Parathyroid adenoma (tissue), 2 donors: ENCODE measurements around the gene GALNT18.

Experiments
- H2AFZ ChIP-seq: fragments of 300-600 bp; sonication (generic); one replicate; pipeline ENCODE4 v1.7.0; 2017; ENCODE audit warnings: antibody characterized with exemption, mild to moderate bottlenecking
- H3K27ac ChIP-seq: fragments of 300-600 bp; sonication (generic); one replicate; pipeline ENCODE4 v1.7.0; 2017
- H3K27me3 ChIP-seq: fragments of 300-600 bp; sonication (generic); one replicate; pipeline ENCODE4 v1.7.0; 2017; ENCODE audit warnings: low read length; ENCODE audit not compliant: control insufficient read depth, insufficient read depth
- H3K36me3 ChIP-seq: fragments of 300-600 bp; sonication (generic); one replicate; pipeline ENCODE4 v1.7.0; 2017; ENCODE audit warnings: low read length; ENCODE audit not compliant: control insufficient read depth, insufficient read depth
- H3K4me1 ChIP-seq: fragments of 300-600 bp; sonication (generic); one replicate; pipeline ENCODE4 v1.7.0; 2017; ENCODE audit warnings: control low read depth
- H3K4me2 ChIP-seq: fragments of 300-600 bp; sonication (generic); one replicate; pipeline ENCODE4 v1.7.0; 2017; ENCODE audit warnings: low read length
- H3K4me3 ChIP-seq: fragments of 300-600 bp; sonication (generic); one replicate; pipeline ENCODE4 v1.7.0; 2017; ENCODE audit warnings: low read depth, low read length
- H3K79me2 ChIP-seq: fragments of 300-600 bp; sonication (generic); one replicate; pipeline ENCODE4 v1.7.0; 2017; ENCODE audit warnings: control low read depth
- H3K9ac ChIP-seq: fragments of 300-600 bp; sonication (generic); one replicate; pipeline ENCODE4 v1.7.0; 2017; ENCODE audit warnings: mild to moderate bottlenecking
- H3K9me3 ChIP-seq: fragments of 300-600 bp; sonication (generic); one replicate; pipeline ENCODE4 v1.7.0; 2017; ENCODE audit warnings: low read length; ENCODE audit not compliant: control insufficient read depth
- TF ChIP-seq, protein P1 (sequence below): fragments of 300-600 bp; sonication (generic); IDR thresholded peaks from one replicate; pipeline ENCODE4 v1.7.0; 2017; ENCODE audit warnings: antibody characterized with exemption, mild to moderate bottlenecking
- donor health status: primary hyperparathyroidism.

The GALNT18 gene

DNA sequence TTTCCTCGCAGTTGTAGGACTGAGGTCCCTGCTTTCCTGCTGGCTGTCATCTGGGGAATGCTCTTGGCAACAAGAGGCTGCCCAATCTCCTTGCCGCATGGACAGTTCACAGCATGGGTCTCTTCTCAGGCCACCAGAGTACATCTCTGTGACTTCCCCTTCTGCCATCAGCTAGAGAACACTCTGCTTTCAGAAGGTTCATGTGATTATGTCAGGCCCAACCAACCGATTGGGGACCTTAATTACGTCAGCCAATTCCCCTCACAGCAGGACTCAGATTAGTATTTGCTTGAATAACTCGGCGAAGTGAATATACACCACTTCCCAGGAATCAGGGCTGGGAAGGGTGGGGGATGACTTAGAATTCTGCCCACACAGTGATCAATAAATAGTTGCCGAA, 206.8 kb downstream of the GALNT18 start:
- Histone ChIP-seq H2AFZ (no peak overlapping the region), H3K36me3 (no peaks in the 10 kb centered on the region), H3K4me1 (peaks cover 14% of the 10 kb centered on the region), H3K4me2 (no peak overlapping the region), H3K4me3 (no peak overlapping the region), H3K9ac (no peak overlapping the region), H3K27ac (no peak overlapping the region), H3K27me3 (no peaks in the 10 kb centered on the region), H3K9me3 (no peaks in the 10 kb centered on the region), H3K79me2 (peaks cover 2% of the 10 kb centered on the region)
- TF ChIP-seq, protein P1, sequence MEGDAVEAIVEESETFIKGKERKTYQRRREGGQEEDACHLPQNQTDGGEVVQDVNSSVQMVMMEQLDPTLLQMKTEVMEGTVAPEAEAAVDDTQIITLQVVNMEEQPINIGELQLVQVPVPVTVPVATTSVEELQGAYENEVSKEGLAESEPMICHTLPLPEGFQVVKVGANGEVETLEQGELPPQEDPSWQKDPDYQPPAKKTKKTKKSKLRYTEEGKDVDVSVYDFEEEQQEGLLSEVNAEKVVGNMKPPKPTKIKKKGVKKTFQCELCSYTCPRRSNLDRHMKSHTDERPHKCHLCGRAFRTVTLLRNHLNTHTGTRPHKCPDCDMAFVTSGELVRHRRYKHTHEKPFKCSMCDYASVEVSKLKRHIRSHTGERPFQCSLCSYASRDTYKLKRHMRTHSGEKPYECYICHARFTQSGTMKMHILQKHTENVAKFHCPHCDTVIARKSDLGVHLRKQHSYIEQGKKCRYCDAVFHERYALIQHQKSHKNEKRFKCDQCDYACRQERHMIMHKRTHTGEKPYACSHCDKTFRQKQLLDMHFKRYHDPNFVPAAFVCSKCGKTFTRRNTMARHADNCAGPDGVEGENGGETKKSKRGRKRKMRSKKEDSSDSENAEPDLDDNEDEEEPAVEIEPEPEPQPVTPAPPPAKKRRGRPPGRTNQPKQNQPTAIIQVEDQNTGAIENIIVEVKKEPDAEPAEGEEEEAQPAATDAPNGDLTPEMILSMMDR, result no peak

DNA sequence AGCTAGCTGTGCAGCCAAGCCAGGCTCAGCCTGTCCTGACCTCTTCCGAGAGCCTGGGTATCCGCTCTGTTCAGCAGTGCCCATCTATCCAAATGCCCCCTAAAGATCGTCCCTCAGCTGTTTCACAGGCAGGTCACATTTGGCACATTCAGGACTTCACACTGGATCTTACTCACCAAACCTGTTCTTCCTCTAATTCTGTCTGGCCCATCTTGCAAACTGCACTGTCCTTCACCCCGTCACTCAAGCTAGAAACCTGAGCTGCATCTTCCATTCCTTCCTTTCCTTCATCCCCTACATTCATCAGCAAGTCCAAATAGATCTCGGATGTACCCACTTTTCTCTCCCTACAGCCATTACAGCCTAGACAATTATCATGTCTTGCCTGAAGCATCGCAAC, 208.0 kb downstream of the GALNT18 start:
- Histone ChIP-seq H3K9ac (no peak overlapping the region), H2AFZ (peak overlapping the region; percentile 28), H3K79me2 (peaks cover 2% of the 10 kb centered on the region), H3K36me3 (no peaks in the 10 kb centered on the region), H3K9me3 (no peaks in the 10 kb centered on the region), H3K27me3 (no peaks in the 10 kb centered on the region), H3K27ac (peak overlapping the region; percentile 54), H3K4me2 (no peak overlapping the region), H3K4me1 (peaks cover 21% of the 10 kb centered on the region), H3K4me3 (no peak overlapping the region)
- TF ChIP-seq, protein P1, result no peak

DNA sequence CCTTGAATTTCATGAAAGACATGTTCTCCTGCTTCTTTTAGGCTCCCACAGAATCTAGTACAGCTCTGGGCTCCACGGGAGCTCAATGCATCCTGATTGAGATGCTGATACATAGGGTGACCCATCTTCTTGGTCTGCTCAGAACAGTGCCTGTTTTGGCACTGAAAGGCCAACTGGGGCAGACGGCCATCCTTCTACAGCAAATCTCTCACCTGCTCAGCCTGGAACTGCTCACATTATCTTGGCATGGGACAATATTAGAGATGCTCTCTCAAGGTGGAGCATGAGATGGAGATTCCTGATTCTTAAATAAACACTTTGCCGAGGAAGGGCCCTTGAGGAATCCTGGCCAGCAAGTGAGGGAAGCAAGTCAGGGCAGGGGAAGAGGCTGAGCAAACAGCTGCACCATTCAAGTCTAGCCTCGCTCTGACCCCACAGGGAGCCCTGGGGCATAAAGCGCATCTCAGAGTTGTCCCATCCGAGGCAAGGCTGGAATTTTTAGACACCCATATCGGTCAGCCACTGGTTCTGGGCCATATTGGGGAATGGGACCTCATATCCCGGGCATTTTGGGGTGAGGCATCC, 210.3 kb downstream of the GALNT18 start:
- H3K4me2 ChIP-seq, result no peak overlapping the region
- H3K4me1 ChIP-seq, result peaks cover 32% of the 10 kb centered on the region
- TF ChIP-seq, protein P1, result no peak
- no peak overlapping the region for H3K9ac ChIP-seq
- no peaks in the 10 kb centered on the region for H3K9me3 ChIP-seq
- H3K27ac ChIP-seq, result no peak overlapping the region
- no peaks in the 10 kb centered on the region for H3K36me3 ChIP-seq
- no peaks in the 10 kb centered on the region for H3K79me2 ChIP-seq
- H3K4me3 ChIP-seq, result no peak overlapping the region
- H2AFZ ChIP-seq, result no peak overlapping the region
- H3K27me3 ChIP-seq, result no peaks in the 10 kb centered on the region

DNA sequence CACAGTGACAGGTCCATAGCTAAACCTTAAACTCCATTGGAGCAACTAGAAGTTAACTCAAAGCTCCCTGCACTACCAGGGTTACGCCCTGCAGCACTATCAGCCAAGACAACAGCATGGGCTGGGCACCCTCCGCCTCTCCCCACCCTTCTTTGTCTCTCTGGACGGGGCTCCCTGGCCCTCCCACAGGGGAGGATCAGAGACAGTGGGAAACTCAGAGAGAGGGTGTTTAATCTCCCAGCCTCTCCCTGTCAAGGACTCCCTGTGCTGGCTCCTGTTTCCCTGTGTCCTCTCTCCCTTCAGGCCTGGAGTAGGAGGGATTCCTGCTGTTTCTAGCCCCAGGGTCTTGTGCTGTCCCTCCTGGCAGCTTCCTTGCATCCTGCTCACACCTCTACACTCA, 211.9 kb downstream of the GALNT18 start:
- Histone ChIP-seq H3K4me3 (no peak overlapping the region), H3K4me1 (peaks cover 39% of the 10 kb centered on the region), H2AFZ (peak overlapping the region; percentile 7), H3K9ac (no peak overlapping the region), H3K36me3 (no peaks in the 10 kb centered on the region), H3K4me2 (no peak overlapping the region), H3K9me3 (no peaks in the 10 kb centered on the region), H3K79me2 (no peaks in the 10 kb centered on the region), H3K27ac (peak overlapping the region; percentile 11), H3K27me3 (no peaks in the 10 kb centered on the region)
- TF ChIP-seq, protein P1, result no peak

DNA sequence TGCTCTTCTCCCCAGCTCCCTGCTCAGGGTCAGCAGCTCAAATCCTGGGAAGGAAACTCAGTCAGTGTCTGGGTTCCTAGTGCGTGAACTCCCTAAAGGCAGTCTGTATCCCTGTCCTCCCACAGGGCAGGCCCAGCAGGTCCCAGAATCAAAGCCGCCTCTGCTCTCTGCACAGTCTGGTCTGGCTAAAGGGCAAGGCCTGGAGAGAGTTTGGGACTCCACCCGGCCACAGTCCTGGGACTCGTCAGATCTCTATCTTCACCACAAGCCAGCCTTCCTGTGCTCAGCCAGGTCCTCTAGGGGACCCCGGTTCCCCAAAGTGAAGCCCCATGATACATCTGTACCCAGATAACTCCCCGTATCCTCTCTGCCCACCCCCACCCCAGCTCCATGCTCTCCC, 212.6 kb downstream of the GALNT18 start:
- Histone ChIP-seq H3K4me2 (no peak overlapping the region), H3K36me3 (no peaks in the 10 kb centered on the region), H3K4me1 (peaks cover 39% of the 10 kb centered on the region), H3K4me3 (no peak overlapping the region), H3K27me3 (no peaks in the 10 kb centered on the region), H3K27ac (no peak overlapping the region), H2AFZ (no peak overlapping the region), H3K9me3 (no peaks in the 10 kb centered on the region), H3K79me2 (peaks cover under 1% of the 10 kb centered on the region), H3K9ac (no peak overlapping the region)
- TF ChIP-seq, protein P1, result no peak
